Astrocyte (in vitro differentiated cells and primary cell): Measurements from ENCODE around the gene PANX2.

Source experiments
- EZH2 ChIP-seq: IDR thresholded peaks from 2 replicates; pipeline ENCODE4 v1.6.1; 2012; ENCODE audit warnings: mild to moderate bottlenecking, low read length, inconsistent platforms; ENCODE audit not compliant: insufficient read depth
- TF ChIP-seq, protein P1 (sequence below): IDR thresholded peaks from 2 replicates; pipeline ENCODE4 v1.5.1; 2011; ENCODE audit warnings: low read depth, mild to moderate bottlenecking, inconsistent platforms, low read length, moderate library complexity; ENCODE audit not compliant: insufficient read depth

DNA sequence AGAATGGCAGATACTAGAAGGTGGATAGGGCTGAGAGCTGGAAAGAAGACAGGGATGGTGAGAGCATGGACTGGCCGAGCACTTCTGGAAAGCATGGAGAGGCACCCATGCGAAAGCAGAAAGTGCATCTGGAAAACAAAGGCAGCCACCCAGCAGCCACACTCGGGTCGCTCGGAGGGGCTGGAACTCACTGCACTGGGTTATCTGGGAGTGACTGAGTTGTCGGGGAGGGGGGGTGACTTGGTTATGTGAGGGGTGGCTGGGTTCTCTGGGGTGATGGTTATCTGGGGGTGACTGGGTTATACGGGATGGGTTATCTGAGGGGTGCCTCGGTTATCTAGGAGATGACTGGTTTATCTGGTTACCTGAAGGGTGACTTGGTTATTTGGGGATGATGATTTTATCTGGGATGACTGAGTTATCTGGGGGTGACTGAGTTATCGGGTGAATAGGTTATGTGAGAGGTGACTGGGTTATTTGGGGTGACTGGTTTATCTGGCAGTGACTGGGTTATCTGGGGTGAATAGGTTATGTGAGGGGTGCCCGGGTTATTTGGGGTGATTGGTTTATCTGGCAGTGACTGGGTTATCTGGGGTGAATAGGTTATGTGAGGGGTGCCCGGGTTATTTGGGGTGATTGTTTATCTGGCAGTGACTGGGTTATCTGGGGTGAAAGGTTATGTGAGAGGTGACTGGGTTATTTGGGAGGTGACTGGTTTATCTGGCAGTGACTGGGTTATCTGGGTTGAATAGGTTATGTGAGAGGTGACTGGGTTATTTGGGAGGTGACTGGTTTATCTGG, 2.6 kb upstream of the PANX2 start:
- TF ChIP-seq, protein P1, sequence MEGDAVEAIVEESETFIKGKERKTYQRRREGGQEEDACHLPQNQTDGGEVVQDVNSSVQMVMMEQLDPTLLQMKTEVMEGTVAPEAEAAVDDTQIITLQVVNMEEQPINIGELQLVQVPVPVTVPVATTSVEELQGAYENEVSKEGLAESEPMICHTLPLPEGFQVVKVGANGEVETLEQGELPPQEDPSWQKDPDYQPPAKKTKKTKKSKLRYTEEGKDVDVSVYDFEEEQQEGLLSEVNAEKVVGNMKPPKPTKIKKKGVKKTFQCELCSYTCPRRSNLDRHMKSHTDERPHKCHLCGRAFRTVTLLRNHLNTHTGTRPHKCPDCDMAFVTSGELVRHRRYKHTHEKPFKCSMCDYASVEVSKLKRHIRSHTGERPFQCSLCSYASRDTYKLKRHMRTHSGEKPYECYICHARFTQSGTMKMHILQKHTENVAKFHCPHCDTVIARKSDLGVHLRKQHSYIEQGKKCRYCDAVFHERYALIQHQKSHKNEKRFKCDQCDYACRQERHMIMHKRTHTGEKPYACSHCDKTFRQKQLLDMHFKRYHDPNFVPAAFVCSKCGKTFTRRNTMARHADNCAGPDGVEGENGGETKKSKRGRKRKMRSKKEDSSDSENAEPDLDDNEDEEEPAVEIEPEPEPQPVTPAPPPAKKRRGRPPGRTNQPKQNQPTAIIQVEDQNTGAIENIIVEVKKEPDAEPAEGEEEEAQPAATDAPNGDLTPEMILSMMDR, result no peak
- TF ChIP-seq EZH2, result no peak
